HG03135 (cell line): Measurements from ENCODE around the gene NAV3.
"Not testable (repeated sequence)": the region's sequence is repeated elsewhere in the genome, so short reads cannot be mapped to it uniquely, and the experiment has no call there.

ENCODE experiments used
- ATAC-seq: cut with Tn5 transposase; IDR thresholded peaks from one replicate; pipeline ENCODE4 v1.9.1; 2021; ENCODE audit warnings: mild to moderate bottlenecking, moderate library complexity; ENCODE audit not compliant: unreplicated experiment

The NAV3 gene

DNA sequence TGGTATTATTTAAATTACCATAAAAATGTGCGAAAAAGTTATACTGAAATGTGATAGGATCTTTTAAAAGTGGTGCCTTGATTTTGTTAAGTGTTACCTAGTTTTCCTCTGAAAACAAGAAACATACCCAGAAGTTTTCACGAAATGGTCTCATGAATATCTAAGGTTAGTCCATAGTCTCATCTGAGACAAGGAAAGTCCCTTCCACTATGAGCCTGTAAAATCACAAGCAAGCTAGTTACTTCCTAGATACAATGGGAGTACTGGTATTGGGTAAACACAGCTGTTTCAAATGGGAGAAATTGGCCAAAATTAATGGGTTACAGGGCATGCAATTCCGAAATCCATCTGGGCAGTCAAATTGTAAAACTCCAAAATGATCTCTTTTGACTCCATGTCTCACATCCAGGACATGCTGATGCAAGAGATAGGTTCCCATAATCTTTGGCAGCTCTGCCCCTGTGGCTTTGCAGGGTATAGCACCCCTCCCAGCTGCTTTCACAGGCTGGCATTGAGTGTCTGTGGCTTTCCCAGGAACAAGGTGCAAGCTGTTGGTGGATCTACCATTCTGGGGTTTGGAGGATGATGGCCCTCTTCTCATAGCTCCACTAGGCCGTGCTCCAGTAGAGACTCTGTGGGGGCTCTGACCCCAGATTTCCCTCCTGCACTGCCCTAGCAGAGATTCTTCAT, 271.4 kb downstream of the NAV3 start:
- ATAC-seq, result no peak

DNA sequence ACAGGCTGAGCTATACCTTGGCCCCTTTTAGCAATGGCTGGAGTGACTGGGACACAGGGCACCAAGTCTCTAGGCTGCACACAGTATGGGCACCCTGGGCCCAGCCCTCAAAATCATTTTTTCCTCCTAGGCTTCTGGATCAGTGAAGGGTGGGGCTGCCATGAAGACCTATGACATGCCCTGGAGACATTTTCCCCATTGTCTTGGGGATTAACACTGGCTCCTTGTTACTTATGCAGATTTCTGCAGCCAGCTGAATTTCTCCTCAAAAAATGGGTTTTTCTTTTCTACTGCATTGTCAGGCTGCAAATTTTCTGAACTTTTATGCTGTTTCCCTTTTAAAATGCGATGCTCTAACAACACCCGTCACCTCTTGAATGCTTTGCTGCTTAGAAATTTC, 272.1 kb downstream of the NAV3 start:
- not testable (repeated sequence) for ATAC-seq

DNA sequence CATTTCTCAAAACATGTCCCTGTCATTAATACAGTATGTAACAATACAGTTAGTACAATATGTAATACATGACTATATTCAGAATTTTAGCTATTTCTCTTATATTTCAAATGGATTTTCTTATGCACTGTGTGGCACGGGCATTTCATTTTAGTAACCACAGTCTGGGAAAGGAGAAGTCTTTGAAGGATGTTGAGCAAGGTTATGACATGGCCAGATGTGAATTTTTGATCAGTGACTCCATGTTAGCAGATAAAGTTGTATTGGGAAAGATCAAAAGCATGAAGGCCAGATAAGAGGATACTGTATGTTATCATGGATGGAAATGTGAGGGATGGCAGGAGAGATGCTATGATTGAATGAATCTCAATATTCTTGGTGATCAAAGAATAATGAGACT, 285.2 kb downstream of the NAV3 start:
- ATAC-seq, result no peak

DNA sequence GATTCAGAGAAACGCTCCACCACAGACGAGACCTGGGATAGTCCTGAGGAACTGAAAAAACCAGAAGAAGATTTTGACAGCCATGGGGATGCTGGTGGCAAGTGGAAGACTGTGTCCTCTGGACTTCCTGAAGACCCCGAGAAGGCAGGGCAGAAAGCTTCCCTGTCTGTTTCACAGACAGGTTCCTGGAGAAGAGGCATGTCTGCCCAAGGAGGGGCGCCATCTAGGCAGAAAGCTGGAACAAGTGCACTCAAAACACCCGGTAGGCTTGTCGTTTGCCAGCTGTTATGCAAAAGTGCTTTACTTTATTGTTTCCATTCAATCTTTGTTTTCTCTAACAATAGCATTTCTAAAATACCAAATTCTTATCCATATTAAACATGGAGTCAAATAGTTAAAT, 287.3 kb downstream of the NAV3 start:
- ATAC-seq, result no peak

DNA sequence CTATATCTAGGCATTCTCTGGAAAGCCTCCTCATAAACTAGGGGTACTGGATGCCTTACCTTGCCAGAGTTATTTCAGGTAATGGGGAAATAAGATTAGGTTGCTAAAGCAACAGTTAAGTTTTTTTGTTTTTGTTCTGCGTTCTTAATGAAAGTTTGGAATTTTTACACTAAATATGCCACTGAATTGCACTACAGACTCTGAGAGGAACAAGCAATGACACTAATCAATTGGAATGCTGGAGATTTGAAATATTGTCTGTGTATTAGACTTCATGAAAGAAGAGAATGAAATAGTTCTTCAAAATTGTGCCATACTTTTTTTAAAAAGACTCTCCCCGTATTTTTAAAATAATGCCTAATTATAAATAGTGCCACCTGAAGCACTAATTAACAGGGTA, 287.8 kb downstream of the NAV3 start:
- no peak for ATAC-seq

DNA sequence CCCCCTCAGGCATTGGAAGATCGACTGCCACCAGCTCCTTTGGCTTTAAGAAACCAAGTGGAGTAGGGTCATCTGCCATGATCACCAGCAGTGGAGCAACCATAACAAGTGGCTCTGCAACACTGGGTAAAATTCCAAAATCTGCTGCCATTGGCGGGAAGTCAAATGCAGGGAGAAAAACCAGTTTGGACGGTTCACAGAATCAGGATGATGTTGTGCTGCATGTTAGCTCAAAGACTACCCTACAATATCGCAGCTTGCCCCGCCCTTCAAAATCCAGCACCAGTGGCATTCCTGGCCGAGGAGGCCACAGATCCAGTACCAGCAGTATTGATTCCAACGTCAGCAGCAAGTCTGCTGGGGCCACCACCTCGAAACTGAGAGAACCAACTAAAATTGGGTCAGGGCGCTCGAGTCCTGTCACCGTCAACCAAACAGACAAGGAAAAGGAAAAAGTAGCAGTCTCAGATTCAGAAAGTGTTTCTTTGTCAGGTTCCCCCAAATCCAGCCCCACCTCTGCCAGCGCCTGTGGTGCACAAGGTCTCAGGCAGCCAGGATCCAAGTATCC, 288.7 kb downstream of the NAV3 start:
- ATAC-seq, result no peak

DNA sequence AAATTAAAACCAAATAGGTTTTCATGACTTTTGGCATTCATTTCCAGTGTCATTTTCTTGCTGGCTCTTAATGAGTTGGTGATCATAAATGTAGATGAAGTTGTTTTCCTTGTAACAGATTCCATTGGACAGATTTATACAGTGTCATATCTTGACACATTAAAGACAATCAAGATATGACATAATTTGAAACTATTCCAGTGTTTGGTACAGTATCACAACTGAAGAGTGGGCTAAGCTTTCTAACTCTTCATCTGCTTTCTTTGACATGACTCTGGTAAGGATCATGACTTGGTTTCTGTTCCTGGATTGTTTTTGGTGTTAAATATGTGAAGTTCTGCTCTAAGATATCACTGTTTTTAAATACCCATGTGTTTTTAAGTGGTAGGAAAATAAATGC, 289.6 kb downstream of the NAV3 start:
- ATAC-seq, result no peak

DNA sequence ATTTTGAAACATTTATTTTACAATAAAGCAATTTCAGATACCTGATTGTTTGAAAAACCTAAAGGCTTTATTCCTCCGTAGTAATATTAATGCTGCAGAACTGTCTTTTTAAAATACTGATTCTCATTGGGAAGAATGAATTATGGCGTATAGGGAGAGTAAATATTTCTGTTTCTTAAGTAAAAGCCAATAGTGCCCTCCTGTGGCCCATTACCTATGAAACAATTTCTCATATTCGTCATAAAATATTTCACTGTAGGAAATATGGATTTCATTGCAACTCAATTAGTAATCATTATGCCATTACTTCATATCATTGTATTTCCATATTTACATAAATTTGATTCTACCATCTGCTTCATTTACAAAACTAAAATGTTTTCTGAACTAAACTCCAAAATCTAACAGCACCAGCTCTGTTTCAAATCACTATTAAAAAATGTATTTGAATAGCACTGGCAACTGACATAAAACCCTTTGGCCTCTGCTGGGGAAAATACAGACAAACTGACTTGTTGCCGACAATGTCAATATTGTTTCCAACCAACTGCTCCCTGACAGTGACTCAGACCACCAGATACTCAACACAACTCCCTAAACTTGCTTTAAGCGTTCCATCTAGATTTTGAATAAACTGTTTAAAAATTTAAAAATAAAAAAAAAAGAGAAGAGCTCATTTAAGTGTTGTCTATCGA, 290.3 kb downstream of the NAV3 start:
- no peak for ATAC-seq

DNA sequence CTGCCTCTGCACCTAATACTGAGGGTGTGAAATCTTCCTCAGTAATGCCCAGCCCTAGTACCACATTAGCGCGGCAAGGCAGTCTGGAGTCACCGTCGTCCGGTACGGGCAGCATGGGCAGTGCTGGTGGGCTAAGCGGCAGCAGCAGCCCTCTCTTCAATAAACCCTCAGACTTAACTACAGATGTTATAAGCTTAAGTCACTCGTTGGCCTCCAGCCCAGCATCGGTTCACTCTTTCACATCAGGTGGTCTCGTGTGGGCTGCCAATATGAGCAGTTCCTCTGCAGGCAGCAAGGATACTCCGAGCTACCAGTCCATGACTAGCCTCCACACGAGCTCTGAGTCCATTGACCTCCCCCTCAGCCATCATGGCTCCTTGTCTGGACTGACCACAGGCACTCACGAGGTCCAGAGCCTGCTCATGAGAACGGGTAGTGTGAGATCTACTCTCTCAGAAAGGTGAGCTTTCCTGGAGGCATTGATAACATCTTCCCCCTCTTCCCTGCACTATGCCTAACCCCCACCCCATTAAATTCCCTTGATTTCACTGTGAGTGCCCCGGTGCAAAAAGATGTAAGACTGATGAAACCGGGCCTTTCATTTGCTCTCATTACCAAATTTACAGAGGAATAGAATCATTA, 291.4 kb downstream of the NAV3 start:
- ATAC-seq, result no peak

DNA sequence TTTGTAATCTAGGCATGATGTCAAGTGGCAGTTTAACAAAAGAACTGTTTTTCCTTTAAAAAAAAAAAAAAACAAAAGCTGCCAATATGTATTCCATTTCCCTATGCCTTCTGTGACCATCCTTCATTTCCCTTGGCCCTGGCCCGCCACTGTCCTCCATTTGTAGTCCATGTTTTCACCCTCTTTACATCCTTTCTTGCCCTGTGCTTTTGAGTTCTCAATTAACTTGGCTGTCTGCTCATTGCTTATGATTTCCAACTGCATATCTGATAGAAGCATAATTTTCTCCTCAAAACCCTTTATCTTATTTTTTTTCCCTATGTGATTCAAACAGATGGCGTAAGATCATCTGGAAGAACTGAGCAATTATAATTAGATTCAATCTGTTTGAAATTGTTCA, 297.5 kb downstream of the NAV3 start:
- ATAC-seq, result no peak

DNA sequence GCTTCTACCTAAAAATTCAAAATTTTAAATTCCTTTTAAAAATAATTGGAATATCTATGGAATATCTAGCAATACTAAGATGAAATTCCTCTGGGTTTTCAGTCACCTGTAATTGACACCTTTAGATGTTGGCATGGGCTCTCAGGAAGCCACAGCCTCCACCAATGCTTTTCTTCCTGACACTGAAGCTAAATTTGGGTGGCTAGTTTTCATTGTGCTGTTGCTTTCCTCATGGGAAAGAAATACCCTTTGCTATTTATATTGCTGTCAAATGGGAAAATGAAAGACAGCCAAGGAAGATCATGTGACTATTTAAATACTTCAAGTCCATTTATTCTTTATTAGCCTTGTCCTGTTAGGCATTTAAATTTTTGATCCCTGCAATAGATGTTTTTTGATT, 313.0 kb downstream of the NAV3 start:
- no peak for ATAC-seq

DNA sequence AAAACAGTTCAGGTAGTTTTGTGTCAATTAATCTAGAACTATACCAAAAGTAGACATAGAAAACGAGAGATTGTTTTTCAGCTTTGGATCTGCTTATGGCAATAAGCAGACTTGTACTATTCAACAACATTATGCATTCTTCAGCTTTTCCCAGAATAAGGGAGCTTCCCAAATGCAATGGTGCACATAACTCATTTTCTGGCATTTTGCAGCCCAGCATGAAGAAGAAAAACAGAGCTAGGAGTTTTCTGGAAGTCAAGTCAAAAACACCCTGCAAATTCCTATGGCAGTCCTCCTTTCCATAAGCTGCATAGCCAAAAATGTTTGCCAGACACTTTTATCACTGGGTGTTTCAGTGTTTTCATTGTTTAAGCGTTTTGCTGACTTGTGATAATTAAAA, 314.7 kb downstream of the NAV3 start:
- ATAC-seq, result no peak

DNA sequence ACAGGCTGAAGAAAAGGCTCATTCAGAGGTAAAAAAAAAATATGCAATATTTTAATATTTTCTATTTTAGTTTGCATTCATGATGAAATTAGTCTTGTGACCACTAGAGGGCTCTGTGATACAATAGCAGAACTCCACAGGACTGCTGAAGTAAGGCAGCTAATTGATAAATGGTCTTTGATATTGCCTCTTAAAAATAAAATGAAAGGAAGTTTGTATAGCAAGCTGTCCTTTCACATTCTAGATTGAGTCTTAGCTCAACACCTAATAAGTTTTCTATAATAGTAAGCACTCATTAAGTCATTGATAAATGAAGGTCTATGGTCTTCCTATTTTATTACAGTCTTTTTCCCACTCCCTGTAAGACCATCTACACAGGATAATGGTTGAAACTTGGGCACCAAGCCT, 315.7 kb downstream of the NAV3 start:
- ATAC-seq, result peak; percentile 74

DNA sequence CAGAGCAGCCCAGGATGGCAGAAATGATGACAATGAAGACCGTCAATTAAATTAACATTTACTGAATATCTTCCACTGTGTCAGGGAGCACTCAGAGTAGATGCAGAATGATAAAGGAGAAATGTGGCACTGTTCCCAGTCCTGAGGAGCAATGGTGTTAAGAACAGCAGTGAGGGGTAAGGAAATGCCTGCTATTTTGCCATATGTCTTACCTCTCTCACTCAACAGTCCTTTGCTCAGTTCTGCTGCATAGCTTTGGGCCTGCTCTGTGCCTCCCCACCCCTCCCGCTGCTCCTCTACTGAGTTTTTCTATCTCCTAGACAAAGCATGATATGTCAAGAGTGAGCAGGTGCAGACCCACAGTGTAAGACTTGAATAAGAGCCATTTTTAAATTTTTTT, 318.8 kb downstream of the NAV3 start:
- no peak for ATAC-seq

DNA sequence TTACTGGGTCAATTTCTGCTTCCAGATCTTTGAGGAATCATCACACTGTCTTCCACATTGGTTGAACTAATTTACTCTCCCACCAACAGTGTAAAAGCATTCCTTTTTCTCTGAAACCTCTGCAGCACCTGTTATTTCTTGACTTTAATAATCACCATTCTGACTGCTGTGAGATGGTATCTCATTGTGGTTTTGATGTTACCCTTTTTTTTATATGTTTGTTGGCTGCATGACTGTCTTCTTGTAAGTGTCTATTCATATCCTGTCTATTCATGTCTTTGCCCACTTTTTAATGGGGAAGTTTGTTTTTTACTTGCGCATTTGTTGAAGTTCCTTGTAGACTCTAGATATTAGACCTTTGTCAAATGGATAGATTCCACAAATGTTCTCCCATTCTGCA, 324.9 kb downstream of the NAV3 start:
- ATAC-seq, result no peak

DNA sequence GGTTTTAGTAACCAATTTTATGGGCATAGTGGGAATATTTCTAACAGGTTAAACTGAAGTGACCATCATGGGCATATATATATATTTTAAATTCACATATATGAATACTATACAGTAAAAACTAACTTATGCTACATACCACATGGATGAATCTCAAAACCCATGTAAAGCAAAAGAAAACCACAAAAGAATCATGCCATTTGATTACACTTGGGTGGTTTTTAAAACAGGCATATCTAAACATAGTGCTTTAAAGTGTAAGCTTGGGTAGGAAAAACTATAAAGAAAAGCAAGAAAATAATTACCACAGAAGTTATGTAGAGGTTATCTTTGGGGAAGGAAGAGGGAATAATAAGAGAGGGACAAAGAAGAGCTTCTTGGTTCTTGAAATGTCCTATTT, 326.1 kb downstream of the NAV3 start:
- ATAC-seq, result no peak

DNA sequence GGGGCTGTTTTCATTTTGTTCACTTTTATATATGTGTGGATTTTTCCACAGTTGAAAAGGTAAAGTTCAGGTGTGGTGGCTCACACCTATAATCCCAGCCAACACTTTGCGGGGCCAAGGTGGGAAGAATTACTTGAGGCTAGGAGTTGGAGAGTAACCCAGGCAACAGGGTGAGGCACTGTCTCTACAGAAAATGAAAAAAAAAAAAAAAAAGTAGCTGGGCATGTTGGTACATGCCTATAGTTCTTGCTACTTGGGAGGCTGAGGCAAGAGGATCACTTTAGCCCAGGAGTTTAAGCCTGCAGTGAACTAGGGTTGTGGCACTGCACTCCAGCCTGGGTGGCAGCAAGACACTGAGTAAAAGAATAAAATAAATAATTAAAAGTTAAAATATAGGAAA, 326.5 kb downstream of the NAV3 start:
- no peak for ATAC-seq

DNA sequence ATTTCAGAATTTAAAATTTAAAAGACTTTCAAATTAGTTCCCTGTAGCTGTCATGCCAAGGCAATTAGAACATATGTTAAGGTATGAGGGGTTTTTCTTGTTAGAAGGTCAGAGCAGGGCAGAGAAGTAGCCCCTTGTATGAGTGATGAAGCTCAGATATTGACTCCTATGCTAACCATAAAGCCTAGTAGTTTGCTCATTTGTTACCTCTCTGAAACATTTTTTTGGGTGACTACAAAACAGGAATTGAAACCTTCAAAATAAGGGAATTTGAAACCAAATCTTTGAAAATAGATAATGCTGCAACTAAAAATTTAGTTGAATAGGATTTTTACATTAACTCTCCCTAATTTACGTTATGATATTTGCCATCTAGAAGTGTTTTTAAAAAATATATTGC, 333.5 kb downstream of the NAV3 start:
- ATAC-seq, result no peak

DNA sequence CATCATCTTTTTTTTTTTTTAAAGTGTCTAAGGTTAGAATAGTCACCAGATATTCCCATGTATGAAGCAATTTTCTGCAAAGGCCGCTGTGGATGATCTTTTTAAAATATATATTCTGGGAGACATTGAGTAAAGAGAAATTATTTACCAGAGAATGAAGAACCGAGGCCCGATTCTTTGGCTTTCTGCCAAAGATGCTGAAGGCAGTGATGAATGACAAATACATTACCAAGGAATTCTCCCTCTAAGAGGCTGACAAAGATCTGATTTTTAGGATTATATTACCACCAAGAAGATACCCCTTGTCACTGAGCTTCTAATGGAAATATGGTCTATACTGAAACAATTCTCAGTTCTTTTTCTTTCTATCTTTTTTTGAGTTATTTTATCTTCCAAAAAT, 336.8 kb downstream of the NAV3 start:
- ATAC-seq, result no peak

DNA sequence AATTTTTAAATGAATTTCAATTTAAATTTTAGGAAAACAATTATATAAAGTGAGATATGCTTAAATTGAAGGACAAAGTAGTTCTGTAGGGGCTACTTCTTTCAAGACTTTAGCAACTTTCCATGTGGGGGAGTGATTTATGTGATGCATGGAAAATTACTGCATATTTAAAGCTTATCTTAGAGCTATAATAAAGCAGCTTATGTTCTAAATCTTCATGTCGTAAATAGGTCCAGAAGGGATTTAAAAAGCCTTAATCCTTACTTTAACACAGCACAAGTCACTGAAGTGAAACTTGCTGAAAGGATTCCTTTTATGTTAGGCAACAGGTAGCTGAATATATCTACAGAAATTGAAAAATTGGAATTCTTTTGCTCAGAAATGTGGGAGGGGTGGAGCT, 340.4 kb downstream of the NAV3 start:
- ATAC-seq, result no peak

DNA sequence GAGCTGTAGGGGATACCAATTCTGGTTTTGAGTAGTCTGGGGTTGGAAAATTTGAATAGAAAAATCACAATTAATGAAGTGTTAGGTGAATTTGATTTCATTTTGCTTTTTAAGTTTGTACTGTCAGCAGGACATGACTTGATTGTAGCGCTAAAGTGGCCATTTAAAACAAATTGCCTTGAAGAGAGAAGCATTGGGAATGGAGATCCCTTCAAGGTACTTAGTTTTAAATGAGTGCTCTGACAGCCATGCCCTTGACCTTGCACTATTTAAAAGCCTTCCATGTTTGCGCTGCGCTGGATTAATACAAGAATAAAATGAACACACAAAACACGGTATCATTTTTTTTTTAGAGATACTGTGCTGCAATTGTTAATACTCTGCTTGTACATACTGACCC, 345.9 kb downstream of the NAV3 start:
- no peak for ATAC-seq

DNA sequence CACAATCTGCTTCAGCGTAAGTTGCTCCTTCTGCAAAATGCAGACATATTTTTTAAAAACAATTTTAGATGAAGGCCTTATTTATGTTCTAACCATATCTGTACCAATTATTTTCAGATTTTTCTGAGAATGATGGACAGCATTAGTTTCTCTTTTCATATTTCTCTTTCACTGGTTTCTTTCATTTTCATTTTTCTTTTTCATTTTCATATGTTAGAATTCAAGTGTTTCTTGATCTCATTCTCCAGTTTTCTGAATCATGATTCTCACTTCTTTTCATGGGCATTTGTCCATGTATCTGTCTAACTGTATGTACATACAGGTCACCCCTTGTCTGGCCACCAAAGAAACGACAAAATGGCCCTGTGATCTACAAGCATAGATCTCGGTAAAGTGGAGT, 346.6 kb downstream of the NAV3 start:
- no peak for ATAC-seq
